IMR-90 (cell line): ENCODE results near the gene PAXIP1. TPM values are rescaled to one million over a fixed set of nuclear protein-coding genes. Genes with fewer than 3 reads are reported as not detected.
"Not testable (repeated sequence)": the region's sequence is repeated elsewhere in the genome, so short reads cannot be mapped to it uniquely, and the experiment has no call there.

Experiments used
- ATAC-seq: fragments of 200-7000 bp; cut with Tn5 transposase; 2 replicates; pipeline ENCODE4 v1.9.1; 2020; ENCODE audit warnings: low read depth, mild to moderate bottlenecking, moderate library complexity
- BruUV-seq: library from RNA; stranded (reverse); fragments of 400-500 nt; replicated peaks from 2 replicates; lab custom pipeline; 2021; lab: Mats Ljungman, UMichigan
- CTCF ChIA-PET: fragments of 300-600 bp; formaldehyde crosslinking; extraction: SDS; loops from one replicate; lab custom pipeline; 2021; ENCODE audit warnings: antibody characterized with exemption; lab: Yijun Ruan, JAX
- POLR2A ChIA-PET: fragments of 300-600 bp; sonication (Branson Sonifier 250); formaldehyde crosslinking; loops from one replicate; lab custom pipeline; 2022; ENCODE audit warnings: antibody characterized with exemption; ENCODE audit not compliant: unreplicated experiment; lab: Charles Lee
- DNase-seq: peaks from one replicate; pipeline ENCODE4 v3.0.0; 2013
- H2AFZ ChIP-seq: replicated peaks from 2 replicates; pipeline ENCODE3; 2013; ENCODE audit warnings: low read length, mild to moderate bottlenecking; ENCODE audit not compliant: poor library complexity
- H2AK5ac ChIP-seq: 2 replicates; pipeline ENCODE4 v1.6.1; 2013; ENCODE audit warnings: low read depth, low read length, inconsistent platforms
- H2AK9ac ChIP-seq: replicated peaks from 2 replicates; pipeline ENCODE3; 2013; ENCODE audit warnings: mild to moderate bottlenecking, low read depth, low read length, moderate library complexity; ENCODE audit not compliant: poor library complexity
- H2BK120ac ChIP-seq: 2 replicates; pipeline ENCODE4 v1.6.1; 2013; ENCODE audit warnings: low read depth, low read length, inconsistent platforms
- H2BK15ac ChIP-seq: 3 replicates; pipeline ENCODE4 v1.6.1; 2013; ENCODE audit warnings: low read depth, low read length, inconsistent platforms
- H2BK20ac ChIP-seq: 2 replicates; pipeline ENCODE4 v1.6.1; 2013; ENCODE audit warnings: low read depth, mild to moderate bottlenecking, inconsistent platforms, low read length, moderate library complexity
- H2BK5ac ChIP-seq: 2 replicates; pipeline ENCODE4 v1.6.1; 2013; ENCODE audit warnings: mild to moderate bottlenecking, low read depth, low read length, inconsistent platforms; ENCODE audit not compliant: poor library complexity, severe bottlenecking
- H3K14ac ChIP-seq: replicated peaks from 2 replicates; pipeline ENCODE4 v1.6.1; 2013; ENCODE audit warnings: low read depth, low read length, inconsistent platforms
- H3K18ac ChIP-seq: 2 replicates; pipeline ENCODE4 v1.6.1; 2013; ENCODE audit warnings: low read depth, low read length, control low read depth
- H3K23ac ChIP-seq: 2 replicates; pipeline ENCODE4 v1.6.1; 2013; ENCODE audit warnings: low read depth, low read length, inconsistent platforms
- H3K27ac ChIP-seq: 2 replicates; pipeline ENCODE4 v1.5.1; 2013; ENCODE audit warnings: mild to moderate bottlenecking, control low read depth, low read length; ENCODE audit not compliant: insufficient read depth
- H3K27me3 ChIP-seq: 2 replicates; pipeline ENCODE4 v1.6.1; 2013; ENCODE audit warnings: low read length; ENCODE audit not compliant: control insufficient read depth, insufficient read depth
- H3K36me3 ChIP-seq: 2 replicates; pipeline ENCODE4 v1.6.1; 2013; ENCODE audit warnings: low read length, mixed read lengths; ENCODE audit not compliant: control insufficient read depth, insufficient read depth
- H3K4ac ChIP-seq: 2 replicates; pipeline ENCODE4 v1.6.1; 2013; ENCODE audit warnings: low read depth, low read length, inconsistent platforms
- H3K4me1 ChIP-seq: 2 replicates; pipeline ENCODE4 v1.6.1; 2013; ENCODE audit warnings: low read length, mixed read lengths; ENCODE audit not compliant: control insufficient read depth, insufficient read depth
- H3K4me2 ChIP-seq: 2 replicates; pipeline ENCODE4 v1.6.1; 2013; ENCODE audit warnings: low read depth, mild to moderate bottlenecking, control low read depth, low read length, moderate library complexity
- H3K4me3 ChIP-seq: 2 replicates; pipeline ENCODE4 v1.5.1; 2013; ENCODE audit warnings: low read depth, mild to moderate bottlenecking, control low read depth, low read length, moderate library complexity; ENCODE audit not compliant: insufficient read depth
- H3K56ac ChIP-seq: 2 replicates; pipeline ENCODE4 v1.6.1; 2013; ENCODE audit warnings: low read length, inconsistent platforms; ENCODE audit not compliant: insufficient read depth; ENCODE audit errors: extremely low read depth
- H3K79me1 ChIP-seq, 2 experiments: 2 replicates each; pipeline ENCODE4 v1.6.1; 2013; ENCODE audit warnings: low read length in 2 of 2, inconsistent platforms in 1 of 2, low read depth in 1 of 2
- H3K9ac ChIP-seq: 2 replicates; pipeline ENCODE4 v1.6.1; 2013; ENCODE audit warnings: low read depth, low read length, control low read depth
- H3K9me1 ChIP-seq: 2 replicates; pipeline ENCODE4 v1.6.1; 2013; ENCODE audit warnings: low read length, inconsistent platforms; ENCODE audit not compliant: insufficient read depth
- H3K9me3 ChIP-seq: 2 replicates; pipeline ENCODE4 v1.6.1; 2013; ENCODE audit warnings: low read length; ENCODE audit not compliant: control insufficient read depth, insufficient read depth
- H4K20me1 ChIP-seq: 2 replicates; pipeline ENCODE4 v1.6.1; 2013; ENCODE audit warnings: low read length, inconsistent platforms; ENCODE audit not compliant: insufficient read depth
- H4K5ac ChIP-seq: 2 replicates; pipeline ENCODE4 v1.6.1; 2013; ENCODE audit warnings: mild to moderate bottlenecking, low read depth, low read length, control low read depth
- H4K8ac ChIP-seq, 2 experiments: 2 replicates each; pipeline ENCODE4 v1.6.1; 2013; ENCODE audit warnings: low read depth in 2 of 2, low read length in 2 of 2, control low read depth in 1 of 2, inconsistent platforms in 1 of 2
- H4K91ac ChIP-seq: 2 replicates; pipeline ENCODE4 v1.6.1; 2013; ENCODE audit warnings: low read depth, low read length, inconsistent platforms; ENCODE audit not compliant: insufficient read depth
- WGBS, 2 experiments: methylation state at CpG; one replicate each; pipeline versions ENCODE4 v1.1.5 to v1.1.7; 2013; ENCODE audit warnings: missing lambda C conversion rate in 2 of 2; ENCODE audit not compliant: insufficient read length in 1 of 2; ENCODE audit errors: extremely low coverage in 2 of 2; 5-methylcytosine and 5-hydroxymethylcytosine counted together
- dilution Hi-C: fragments of 300-500 bp; cut with HindIII; formaldehyde crosslinking; loops from one replicate; pipeline ENCODE4 v1.14.3; 2018; ENCODE audit warnings: low sequenced_read_pairs; ENCODE audit not compliant: unreplicated experiment
- in situ Hi-C: fragments of 300-500 bp; cut with MboI; formaldehyde crosslinking; loops from 3 replicates; pipeline ENCODE4 v1.14.3; 2019; ENCODE audit warnings: low sequenced_read_pairs, inconsistent platforms, mixed read lengths
- intact Hi-C: fragments of 100-400 bp; cut with micrococcal nuclease; formaldehyde crosslinking; loops from 2 replicates; pipeline ENCODE4 v1.10.0; 2022
- polyA plus RNA-seq, 3 experiments: library from polyadenylated mRNA; depleted of rRNA; stranded (reverse); fragments of >200 nt; gene quantifications; 2 replicates each; pipeline ENCODE4 v1.2.3, GENCODE V29; 2012; ENCODE audit warnings: low replicate concordance in 1 of 3
- total RNA-seq: library from RNA; depleted of rRNA; stranded (reverse); fragments of >200 nt; gene quantifications from 2 replicates; pipeline ENCODE4 v1.2.3, GENCODE V29; 2012

Gene PAXIP1
- total and polyA plus RNA-seq, 2 of the 4 experiments (the other 2 are of a cell fraction) = 7.3 to 8.7 TPM

DNA sequence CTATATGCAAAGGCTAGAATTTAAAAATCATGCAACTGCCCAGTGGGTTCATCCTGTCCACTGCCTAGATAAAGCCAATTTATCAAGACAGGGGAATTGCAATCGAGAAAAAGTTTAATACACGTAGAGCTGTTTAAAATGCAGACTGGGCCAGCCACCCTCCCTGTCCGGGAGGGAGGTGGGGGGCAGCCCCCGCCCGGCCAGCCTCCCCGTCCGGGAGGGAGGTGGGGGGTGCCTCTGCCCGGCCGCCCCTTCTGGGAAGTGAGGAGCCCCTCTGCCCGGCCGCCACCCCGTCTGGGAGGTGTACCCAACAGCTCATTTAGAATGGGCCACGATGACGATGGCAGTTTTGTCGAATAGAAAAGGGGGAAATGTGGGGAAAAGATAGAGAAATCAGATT, 31.6 kb upstream of the PAXIP1 start:
- H3K4me1 ChIP-seq, CTCF ChIA-PET, H3K36me3 ChIP-seq, H4K8ac ChIP-seq, H3K9ac ChIP-seq, in situ Hi-C loops, dilution Hi-C loops, BruUV-seq, H2AK5ac ChIP-seq, H3K79me1 ChIP-seq, H3K4ac ChIP-seq, H2AK9ac ChIP-seq, H3K18ac ChIP-seq, H3K9me1 ChIP-seq, H3K56ac ChIP-seq, H2BK15ac ChIP-seq, H2AFZ ChIP-seq, intact Hi-C loops, H4K91ac ChIP-seq, H2BK5ac ChIP-seq, H2BK20ac ChIP-seq, H4K20me1 ChIP-seq, H3K27ac ChIP-seq, H3K14ac ChIP-seq, DNase-seq, H3K4me2 ChIP-seq, H2BK120ac ChIP-seq, H3K4me3 ChIP-seq, H3K9me3 ChIP-seq, H4K5ac ChIP-seq, POLR2A ChIA-PET, H3K23ac ChIP-seq, H3K27me3 ChIP-seq, ATAC-seq: not testable (repeated sequence)
- no CpG with 5 or more reads among the region's 15 CpGs for WGBS, 2 experiments
